ENCODE measurements around the gene SFTA2. TPM values are rescaled to one million over a fixed set of nuclear protein-coding genes. Genes with fewer than 3 reads are reported as not detected.

SFTA2 gene
- total RNA-seq, 4 donors from 2014 or later = 3.5 TPM; not detected in 3

GRCh38 chr6:30917487-30917886 lies 14.5 kb downstream of the SFTA2 start:
- WGBS, 2 donors = 85 to 92% methylated on average over 8 of the region's 8 CpGs
- intact Hi-C loops (cut with DNase I) = loop anchor here (5.0 kb wide), 1 partner anchor 165 kb away; no protein-coding TSS in a partner anchor
- Histone ChIP-seq H3K27ac (no peak overlapping the region), H3K4me1 (peaks cover 21 to 23% of the 10 kb centered on the region in 2 donors), H3K27me3 (no peaks in the 10 kb centered on the region), H3K36me3 (peaks cover 25 to 34% of the 10 kb centered on the region in 2 donors), H3K4me3 (replicated peaks in 1 of 3) (no peak overlapping the region), H3K9me3 (no peaks in the 10 kb centered on the region)
- DNase-seq = no peak
- TF ChIP-seq POLR2A (IDR thresholded peaks at IDR 0.05) (no peak), CTCF (IDR thresholded peaks at IDR 0.05) (no peak)

GRCh38 chr6:30917041-30917440 lies 14.9 kb downstream of the SFTA2 start:
- no peaks in the 10 kb centered on the region for H3K27me3 ChIP-seq
- no peak for TF ChIP-seq CTCF (IDR thresholded peaks at IDR 0.05)
- no peak for TF ChIP-seq POLR2A (IDR thresholded peaks at IDR 0.05)
- no peaks in the 10 kb centered on the region for H3K9me3 ChIP-seq
- H3K4me1 ChIP-seq = peaks cover 21 to 23% of the 10 kb centered on the region in 2 donors
- H3K4me3 ChIP-seq (replicated peaks in 1 of 3) = no peak overlapping the region
- intact Hi-C loops (cut with DNase I) = loop anchor here (5.0 kb wide), 1 partner anchor 165 kb away; no protein-coding TSS in a partner anchor
- WGBS, 2 donors = 86 to 87% methylated on average over 7 of the region's 7 CpGs
- DNase-seq = no peak
- H3K36me3 ChIP-seq = peaks cover 22 to 35% of the 10 kb centered on the region in 2 donors
- no peak overlapping the region for H3K27ac ChIP-seq

GRCh38 chr6:30915591-30915946 lies 16.4 kb downstream of the SFTA2 start:
- Histone ChIP-seq H3K36me3 (peaks cover 19 to 32% of the 10 kb centered on the region in 2 donors), H3K27ac (peak overlapping the region; percentile 84 to 92 (median 92)), H3K4me3 (replicated peaks in 1 of 3) (no peak overlapping the region), H3K4me1 (peaks cover 21 to 23% of the 10 kb centered on the region in 2 donors), H3K9me3 (no peaks in the 10 kb centered on the region), H3K27me3 (no peaks in the 10 kb centered on the region)
- TF ChIP-seq CTCF (IDR thresholded peaks at IDR 0.05) = peak in 5 of 6 experiments; percentile 37 to 93 (median 68)
- no peak for TF ChIP-seq POLR2A (IDR thresholded peaks at IDR 0.05)
- peak; percentile 7 to 31 for DNase-seq
- WGBS, 2 donors = 10 to 18% methylated on average over 5 of the region's 5 CpGs
- intact Hi-C loops (cut with DNase I) = loop anchor here (5.0 kb wide), 1 partner anchor 167 kb away; no protein-coding TSS in a partner anchor

GRCh38 chr6:30914854-30915590 lies 16.9 kb downstream of the SFTA2 start:
- WGBS, 2 donors = 48 to 61% methylated on average over 17 of the region's 17 CpGs
- no peak for TF ChIP-seq POLR2A (IDR thresholded peaks at IDR 0.05)
- no peak for TF ChIP-seq CTCF (IDR thresholded peaks at IDR 0.05)
- peak in 1 of 2 donors; percentile 8 for DNase-seq
- Histone ChIP-seq H3K4me1 (peaks cover 21 to 23% of the 10 kb centered on the region in 2 donors), H3K27me3 (no peaks in the 10 kb centered on the region), H3K27ac (peak overlapping the region; percentile 84 to 92 (median 92)), H3K4me3 (replicated peaks in 1 of 3) (peak overlapping the region in 1 of 3 donors; percentile 46), H3K36me3 (peaks cover 15 to 29% of the 10 kb centered on the region in 2 donors), H3K9me3 (no peaks in the 10 kb centered on the region)
- intact Hi-C loops (cut with DNase I) = loop anchor here (5.0 kb wide), 1 partner anchor 167 kb away; no protein-coding TSS in a partner anchor
